SH-SY5Y (cell line): ENCODE measurements around the gene TCF4.

Source experiments
- GATA2 ChIP-seq: IDR thresholded peaks from 2 replicates; pipeline ENCODE4 v1.6.1; 2011; ENCODE audit warnings: mild to moderate bottlenecking, low read depth, low read length
- GATA3 ChIP-seq: IDR thresholded peaks from 2 replicates; pipeline ENCODE4 v1.6.1; 2011; ENCODE audit warnings: low read depth, mild to moderate bottlenecking, low read length, moderate library complexity

GRCh38 chr18:55239740-55240139 is 348.3 kb downstream of the TCF4 start:
- TF ChIP-seq GATA3 (peak; percentile 56), GATA2 (no peak; the same call in 1 of the 2 replicates)
